ENCODE results near the gene RHCE.

The RHCE gene

GRCh38 chr1:25360596-25361581, 59.7 kb downstream of the RHCE start:
- no peak for DNase-seq (ENCODE audit: low read depth in 1 of 2, low spot score in 1 of 2)
- H3K27ac ChIP-seq (replicated peaks): no peak overlapping the region
- TF ChIP-seq SPI1 (IDR thresholded peaks at IDR 0.05; ENCODE audit: borderline replicate concordance, low read depth): no peak
- TF ChIP-seq REST (IDR thresholded peaks at IDR 0.05; ENCODE audit: insufficient replicate concordance, low read depth): no peak
- TF ChIP-seq GABPA (IDR thresholded peaks at IDR 0.05; ENCODE audit: low read depth): no peak
- no peak for TF ChIP-seq POLR2AphosphoS5 (IDR thresholded peaks at IDR 0.05; ENCODE audit: low read depth)
- TF ChIP-seq CTCF (IDR thresholded peaks at IDR 0.05; ENCODE audit: insufficient read depth, low read length): no peak
- no peak overlapping the region for H3K4me3 ChIP-seq (replicated peaks; ENCODE audit: insufficient read depth, low read length)
- no peaks in the 10 kb centered on the region for H3K27me3 ChIP-seq (ENCODE audit: insufficient read depth, poor library complexity, severe bottlenecking)

GRCh38 chr1:25356848-25357247, 63.8 kb downstream of the RHCE start:
- DNase-seq (ENCODE audit: low read depth in 1 of 2, low spot score in 1 of 2): no peak
- Histone ChIP-seq H3K4me3 (replicated peaks; ENCODE audit: insufficient read depth, low read length) (no peak overlapping the region), H3K27me3 (ENCODE audit: insufficient read depth, poor library complexity, severe bottlenecking) (no peaks in the 10 kb centered on the region), H3K27ac (replicated peaks) (no peak overlapping the region)
- no peak for TF ChIP-seq GABPA (IDR thresholded peaks at IDR 0.05; ENCODE audit: low read depth)
- no peak for TF ChIP-seq SPI1 (IDR thresholded peaks at IDR 0.05; ENCODE audit: borderline replicate concordance, low read depth)

- TF ChIP-seq POLR2AphosphoS5 (IDR thresholded peaks at IDR 0.05; ENCODE audit: low read depth): no peak
- TF ChIP-seq SPI1 (IDR thresholded peaks at IDR 0.05; ENCODE audit: borderline replicate concordance, low read depth): no peak
- TF ChIP-seq CTCF (IDR thresholded peaks at IDR 0.05; ENCODE audit: insufficient read depth, low read length): no peak
- no peak for TF ChIP-seq GABPA (IDR thresholded peaks at IDR 0.05; ENCODE audit: low read depth)
- TF ChIP-seq REST (IDR thresholded peaks at IDR 0.05; ENCODE audit: insufficient replicate concordance, low read depth): no peak
- H3K27ac ChIP-seq (replicated peaks): no peak overlapping the region
- H3K4me3 ChIP-seq (replicated peaks; ENCODE audit: insufficient read depth, low read length): no peak overlapping the region
- H3K27me3 ChIP-seq (ENCODE audit: insufficient read depth, poor library complexity, severe bottlenecking): no peaks in the 10 kb centered on the region
- DNase-seq (ENCODE audit: low read depth in 1 of 2, low spot score in 1 of 2): no peak
These were observed 64.2 kb downstream of the RHCE start for GRCh38 chr1:25356441-25356840.

- H3K27me3 ChIP-seq (ENCODE audit: insufficient read depth, poor library complexity, severe bottlenecking): no peaks in the 10 kb centered on the region
- no peak for DNase-seq (ENCODE audit: low read depth in 1 of 2, low spot score in 1 of 2)
- no peak for TF ChIP-seq POLR2AphosphoS5 (IDR thresholded peaks at IDR 0.05; ENCODE audit: low read depth)
- no peak for TF ChIP-seq REST (IDR thresholded peaks at IDR 0.05; ENCODE audit: insufficient replicate concordance, low read depth)
- no peak for TF ChIP-seq GABPA (IDR thresholded peaks at IDR 0.05; ENCODE audit: low read depth)
- no peak for TF ChIP-seq CTCF (IDR thresholded peaks at IDR 0.05; ENCODE audit: insufficient read depth, low read length)
- TF ChIP-seq SPI1 (IDR thresholded peaks at IDR 0.05; ENCODE audit: borderline replicate concordance, low read depth): no peak
- no peak overlapping the region for H3K27ac ChIP-seq (replicated peaks)
- H3K4me3 ChIP-seq (replicated peaks; ENCODE audit: insufficient read depth, low read length): no peak overlapping the region
These were observed 64.7 kb downstream of the RHCE start for GRCh38 chr1:25355841-25356395.
